HG03432 (cell line): ENCODE results near the gene C14orf93.
"Not testable (repeated sequence)": the region's sequence is repeated elsewhere in the genome, so short reads cannot be mapped to it uniquely, and the experiment has no call there.

Source experiments
- ATAC-seq: cut with Tn5 transposase; IDR thresholded peaks from one replicate; pipeline ENCODE4 v1.9.1; 2021; ENCODE audit warnings: mild to moderate bottlenecking, moderate library complexity; ENCODE audit not compliant: unreplicated experiment

The C14orf93 gene

DNA sequence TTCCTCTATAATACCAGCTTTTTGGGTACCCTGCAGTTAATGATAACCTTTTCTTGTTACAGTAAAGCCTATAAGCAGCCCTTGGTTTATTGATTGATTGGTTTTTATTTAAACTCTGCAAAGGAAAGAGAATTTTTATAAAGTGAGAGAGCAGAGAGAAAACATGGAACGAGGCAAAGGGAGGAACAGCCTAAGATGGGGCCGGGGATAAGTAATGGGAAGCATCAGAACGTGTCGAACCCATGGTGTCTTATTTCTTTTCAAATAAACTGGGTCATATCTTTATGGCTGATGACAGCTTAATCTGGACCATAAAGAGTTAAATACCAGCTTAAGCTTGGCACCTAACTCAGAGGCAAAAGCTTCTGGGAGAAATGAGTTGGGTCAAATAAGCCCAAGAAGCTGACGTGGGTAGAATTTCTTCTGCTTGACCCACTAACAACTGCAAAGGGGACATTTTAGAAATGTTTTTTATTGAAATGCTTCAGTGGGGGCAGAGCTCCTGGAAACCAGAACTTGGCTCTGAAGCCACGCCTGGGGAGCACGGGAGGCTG lies 12.0 kb upstream of the C14orf93 start:
- ATAC-seq, result no peak

DNA sequence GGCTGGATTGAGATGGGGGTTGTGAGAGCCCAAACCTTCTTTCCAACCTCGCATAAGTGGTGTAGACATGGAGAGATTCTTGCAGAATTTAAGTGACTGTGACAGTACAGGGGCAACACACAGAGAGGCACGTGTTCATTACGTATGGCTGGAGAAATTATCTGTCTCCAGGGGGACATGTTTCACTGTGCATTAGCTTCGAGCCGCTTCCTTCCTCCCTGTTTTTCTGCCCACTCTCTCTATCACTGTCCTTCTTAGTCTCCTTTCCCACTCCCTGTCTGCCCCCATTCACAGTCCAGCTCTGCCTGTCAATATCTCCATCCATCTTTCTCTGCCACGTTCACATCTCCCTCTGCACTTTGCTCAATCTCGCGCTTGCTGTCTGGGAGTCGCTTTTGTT lies 11.5 kb upstream of the C14orf93 start:
- ATAC-seq, result no peak

DNA sequence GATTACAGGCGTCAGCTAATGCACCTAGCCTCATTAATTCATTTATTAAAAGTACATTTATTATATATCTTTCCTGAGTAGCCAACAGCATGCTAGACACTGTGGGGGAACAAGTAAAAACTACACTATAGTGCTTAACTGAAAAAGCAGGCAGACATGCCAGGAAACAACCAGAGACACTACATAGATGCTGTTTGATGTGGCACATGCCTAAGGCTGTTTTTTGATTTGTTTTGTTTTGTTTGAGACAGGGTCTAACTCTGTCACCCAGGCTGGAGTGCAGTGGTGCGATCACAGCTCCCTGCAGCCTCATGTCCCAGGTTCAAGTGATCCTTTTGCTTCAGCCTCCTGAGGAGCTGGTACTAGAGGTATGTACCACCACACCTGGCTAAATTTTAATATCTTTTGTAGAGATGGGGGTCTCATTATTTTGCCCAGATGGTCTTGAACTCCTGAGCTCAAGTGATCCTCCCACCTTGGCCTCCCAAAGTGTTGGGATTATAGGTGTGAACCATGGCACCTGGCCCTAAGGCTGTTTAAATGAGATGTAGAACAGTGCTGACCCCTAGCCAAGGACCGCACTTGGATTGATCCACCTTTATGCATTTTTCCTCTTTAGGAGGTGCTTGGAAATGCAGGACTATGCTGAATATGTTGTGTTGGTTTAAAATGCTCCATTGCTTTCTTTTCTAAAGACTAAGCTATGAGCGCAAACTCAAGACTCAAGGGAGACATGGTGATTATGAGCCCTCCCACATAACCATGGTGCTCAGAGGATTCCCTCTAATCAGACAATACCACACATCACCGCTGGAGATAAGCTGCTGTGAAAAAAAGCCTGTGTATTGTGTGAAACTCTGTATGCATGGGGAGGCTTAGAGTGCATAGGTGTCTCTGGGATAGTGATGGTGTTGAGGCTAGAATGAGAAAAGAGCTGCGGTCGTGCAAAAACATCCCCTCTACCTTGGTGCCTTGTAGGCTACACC lies 10.5 kb upstream of the C14orf93 start:
- no peak for ATAC-seq

DNA sequence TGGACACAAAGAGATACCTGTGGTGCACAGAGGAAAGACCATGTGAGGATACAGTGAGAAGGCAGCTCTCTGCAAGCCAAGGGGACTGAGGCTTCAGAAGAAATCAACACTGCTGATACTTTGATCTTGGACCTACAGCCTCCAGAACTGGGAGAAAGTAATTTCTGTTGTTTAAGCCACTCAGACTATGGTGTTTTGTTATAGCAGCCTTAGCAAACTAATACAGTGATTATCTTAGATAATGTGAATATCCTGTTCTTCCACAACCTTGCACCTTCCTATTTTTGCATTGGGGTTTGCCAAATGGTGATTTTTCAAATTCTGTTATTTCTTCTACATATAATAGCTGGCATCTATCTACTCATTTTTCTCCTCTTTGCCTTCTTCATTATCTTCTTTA lies 8.2 kb upstream of the C14orf93 start:
- ATAC-seq, result no peak

DNA sequence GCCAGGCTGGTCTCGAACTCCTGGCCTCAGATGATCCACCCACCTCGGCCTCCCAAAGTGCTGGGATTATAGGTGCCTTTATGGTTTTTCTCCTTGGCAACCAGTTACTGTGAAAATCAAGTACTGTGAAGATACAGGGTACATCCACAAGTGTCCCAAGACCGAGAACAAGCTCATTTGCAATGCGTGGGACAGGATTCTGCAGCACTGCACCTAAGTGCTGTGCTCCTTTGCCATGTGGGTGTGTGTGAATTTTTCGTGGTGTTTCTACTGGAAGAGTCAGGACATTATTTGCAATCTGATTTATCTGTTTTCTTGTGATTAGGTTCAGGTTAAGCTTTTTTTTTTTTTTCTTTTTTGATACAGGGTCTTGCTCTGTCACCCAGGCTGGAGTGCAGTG lies 7.1 kb upstream of the C14orf93 start:
- no peak for ATAC-seq

DNA sequence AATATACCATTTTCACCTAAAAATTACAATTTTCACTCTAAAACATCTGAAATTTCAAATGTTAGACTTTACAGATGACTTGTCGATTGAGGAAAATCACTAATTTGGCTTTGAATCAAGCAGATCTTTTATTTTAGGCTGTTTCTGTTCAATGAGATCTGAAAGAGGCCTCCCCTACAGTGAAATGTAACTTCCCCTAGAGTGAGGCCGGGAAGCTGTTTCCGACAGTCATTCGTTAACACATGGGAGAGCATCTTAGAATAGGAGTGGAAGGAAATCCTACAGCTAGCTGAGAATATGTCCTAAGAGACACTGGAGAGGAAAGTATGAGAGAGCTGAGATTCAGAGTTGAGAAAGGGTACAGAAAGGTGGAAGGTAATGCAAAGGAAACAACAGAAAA lies 5.7 kb upstream of the C14orf93 start:
- ATAC-seq, result no peak

DNA sequence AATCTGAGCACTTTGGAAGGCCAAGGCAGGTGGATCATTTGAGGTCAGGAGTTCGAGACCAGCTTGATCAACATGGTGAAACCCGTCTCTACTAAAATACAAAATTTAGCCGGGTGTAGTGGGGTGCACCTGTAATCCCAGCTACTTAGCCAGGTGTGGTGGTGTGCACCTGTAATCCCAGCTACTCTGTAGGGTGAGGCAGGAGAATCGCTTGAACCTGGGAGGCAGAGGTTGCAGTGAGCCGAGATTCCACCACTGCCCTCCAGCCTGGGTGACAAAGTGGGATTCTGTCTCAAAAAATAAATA lies 3.8 kb upstream of the C14orf93 start:
- not testable (repeated sequence) for ATAC-seq

DNA sequence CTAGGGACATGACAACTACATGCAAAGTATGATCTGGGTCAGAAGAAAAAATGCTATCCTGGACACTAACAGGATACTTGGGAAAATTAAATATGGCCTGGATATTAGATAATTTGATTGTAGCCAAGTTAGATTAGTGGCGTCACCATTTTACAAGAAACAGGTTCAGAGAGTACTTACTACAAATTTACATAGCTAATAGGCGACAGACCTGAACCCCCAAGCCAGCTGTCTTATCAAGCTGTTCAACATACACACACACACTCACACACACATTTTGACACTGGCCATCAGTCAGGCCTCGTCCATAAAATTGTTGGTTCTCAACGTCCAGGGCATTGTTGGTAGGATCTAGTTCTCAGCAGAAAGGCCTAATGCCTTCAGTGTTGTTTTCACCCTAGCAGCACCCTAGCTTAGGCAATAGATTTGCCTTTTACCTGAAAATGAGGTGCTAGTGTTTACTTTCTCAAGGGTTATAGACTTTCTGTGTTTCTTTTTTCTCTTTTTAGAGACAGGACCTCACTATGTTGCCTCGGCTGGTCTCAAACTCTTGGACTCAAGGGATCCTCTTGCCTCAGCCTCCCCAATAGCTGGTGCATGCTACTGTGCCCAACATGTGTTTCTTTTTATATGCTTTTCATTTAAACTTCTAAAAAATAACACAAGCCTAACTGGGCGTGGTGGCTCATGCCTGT lies 3.3 kb upstream of the C14orf93 start:
- ATAC-seq, result no peak

DNA sequence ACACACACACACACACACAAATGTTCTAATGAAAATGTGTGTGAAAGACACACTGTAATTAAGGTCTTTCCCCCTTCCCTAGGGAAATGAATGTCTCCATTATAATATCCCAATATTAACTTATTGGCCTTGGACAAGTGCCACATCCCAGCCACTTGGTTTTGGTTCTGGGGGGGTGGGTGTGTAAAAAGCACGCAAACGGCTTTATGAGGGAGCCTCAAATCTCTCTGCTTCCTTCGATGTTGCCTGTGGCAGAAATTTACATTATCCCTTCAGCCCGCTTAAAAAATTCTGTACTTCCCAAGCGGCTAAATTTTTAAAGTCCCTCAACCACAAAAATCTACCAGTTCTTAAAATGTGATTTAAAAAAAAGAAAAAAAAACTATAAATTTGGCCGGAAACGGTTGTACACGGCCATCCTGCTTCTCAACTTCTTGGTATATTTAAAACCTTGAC lies 432 bp downstream of the C14orf93 start:
- no peak for ATAC-seq

DNA sequence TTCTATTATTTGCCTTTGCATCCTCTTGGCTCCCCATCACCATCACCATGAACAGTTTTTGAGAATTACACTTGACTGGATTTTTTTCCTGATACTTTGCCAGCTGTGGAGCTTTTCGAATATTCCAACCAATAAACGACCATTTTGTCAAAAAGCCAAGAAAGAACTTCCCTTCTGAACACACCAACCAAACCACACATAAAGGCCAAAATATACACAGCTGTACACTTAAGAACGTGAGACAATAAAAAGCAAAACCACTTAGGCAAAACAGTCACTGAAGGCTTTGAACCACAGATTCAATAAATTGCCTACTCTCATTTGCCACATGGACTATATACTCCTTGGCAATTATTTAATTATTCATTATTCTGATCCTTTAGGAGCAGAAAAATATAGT lies 1.1 kb downstream of the C14orf93 start:
- no peak for ATAC-seq

DNA sequence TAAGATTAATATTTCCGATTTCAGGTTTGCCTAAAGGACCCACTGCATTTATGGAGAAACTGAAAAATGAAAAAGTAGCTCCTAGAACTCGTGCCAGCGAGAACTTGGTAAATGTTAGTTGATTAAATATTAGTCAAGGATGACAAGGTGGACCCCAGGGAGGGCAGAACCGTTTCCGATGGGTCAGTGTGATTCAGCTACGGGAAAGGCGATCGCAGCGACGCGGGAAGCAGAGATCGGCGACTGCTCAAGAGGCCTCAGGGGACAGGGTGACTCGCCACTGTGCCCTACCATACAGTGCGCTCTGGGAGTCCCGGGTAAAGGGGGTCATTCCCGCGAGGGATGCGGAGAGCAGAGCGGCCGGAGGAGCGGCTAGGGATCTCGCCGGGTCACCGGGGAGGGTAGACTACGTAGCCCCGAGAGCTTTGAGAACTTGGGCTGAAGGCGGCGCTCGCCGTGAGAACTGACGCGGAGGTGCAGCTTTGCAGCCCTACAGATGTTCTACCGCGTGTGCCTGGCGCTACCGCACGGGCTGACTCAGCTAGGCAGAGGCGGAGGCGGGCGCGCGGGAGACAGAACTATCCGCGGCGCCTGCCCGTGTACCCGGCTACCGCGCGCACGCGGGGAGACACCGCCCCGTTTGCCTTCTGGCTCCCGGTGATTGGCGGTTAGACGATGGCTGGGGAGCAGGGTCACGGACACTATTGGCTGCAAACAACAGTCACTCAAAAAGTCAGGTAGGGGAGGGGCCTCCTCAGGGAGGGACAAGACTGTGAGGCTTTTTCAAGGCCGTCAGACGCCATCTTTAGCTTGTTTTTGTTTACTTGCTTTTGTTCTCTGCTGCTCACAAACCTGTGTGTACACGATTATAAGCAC lies 3.2 kb downstream of the C14orf93 start:
- ATAC-seq, result peak; percentile 96

DNA sequence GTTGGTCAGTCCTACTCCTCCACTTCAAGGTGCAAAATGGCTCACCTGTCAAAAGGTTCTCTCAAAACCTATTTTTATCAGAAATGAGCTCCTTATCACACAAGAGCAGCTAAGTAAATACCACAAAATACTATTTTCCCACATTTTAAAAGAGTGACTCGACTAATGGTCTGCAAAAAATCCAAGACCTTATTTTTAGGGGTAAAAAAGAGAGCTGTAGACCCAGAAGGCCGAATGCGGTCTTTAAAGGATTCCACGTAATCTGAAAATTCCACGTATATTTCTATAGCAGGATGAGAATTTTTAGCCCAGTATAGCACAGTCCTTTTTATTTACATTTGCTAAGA lies 3.8 kb downstream of the C14orf93 start:
- ATAC-seq, result no peak

DNA sequence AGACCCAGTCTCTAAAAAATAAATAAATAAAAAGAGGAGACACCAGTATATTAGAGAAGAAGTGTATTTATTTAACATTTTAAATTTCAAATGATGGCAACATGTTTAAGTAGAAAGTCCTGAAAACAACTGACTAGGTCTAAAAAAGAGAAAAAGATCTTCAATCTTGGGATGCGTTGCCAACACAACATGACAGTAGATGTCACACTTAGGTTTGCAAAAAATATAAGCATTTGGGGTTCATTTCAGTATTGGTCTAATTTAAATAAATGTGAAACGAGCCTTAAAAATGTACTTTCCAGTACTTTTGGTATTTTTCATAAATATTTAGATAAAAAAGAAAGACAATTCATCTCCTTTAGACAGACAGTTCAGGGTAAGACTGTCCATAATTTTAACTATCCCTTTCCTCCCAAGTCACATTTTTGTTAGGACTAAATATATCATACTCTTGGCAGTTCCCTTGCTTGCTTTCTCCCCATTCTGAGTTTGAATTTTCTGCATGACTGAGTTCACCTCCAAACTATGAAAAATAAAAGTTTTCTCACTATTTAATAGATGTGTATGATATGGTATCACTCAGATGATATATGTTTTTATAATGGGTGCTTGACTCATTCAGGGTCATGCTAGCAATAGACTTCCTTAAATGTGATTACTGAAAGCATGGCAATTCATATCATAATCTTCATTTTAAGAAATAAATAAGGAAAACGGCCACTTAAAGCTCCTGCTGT lies 4.3 kb downstream of the C14orf93 start:
- ATAC-seq, result no peak

DNA sequence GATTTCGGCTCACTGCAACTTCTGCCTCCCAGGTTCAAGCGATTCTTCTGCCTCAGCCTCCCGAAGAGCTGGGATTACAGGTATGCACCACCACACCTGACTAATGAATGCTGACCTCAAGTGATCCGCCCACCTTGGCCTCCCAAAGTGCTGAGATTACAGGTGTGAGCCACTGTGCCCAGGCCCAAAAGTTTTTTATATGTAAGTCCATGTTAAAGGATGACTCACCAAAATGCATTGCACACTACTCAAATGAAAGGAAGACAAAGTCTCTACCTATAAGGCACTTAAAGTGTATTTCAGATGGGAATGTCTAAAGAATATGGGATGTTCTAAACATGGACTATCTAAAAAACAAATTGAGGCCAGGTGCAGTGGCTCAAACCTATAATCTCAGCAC lies 5.7 kb downstream of the C14orf93 start:
- ATAC-seq, result not testable (repeated sequence)

DNA sequence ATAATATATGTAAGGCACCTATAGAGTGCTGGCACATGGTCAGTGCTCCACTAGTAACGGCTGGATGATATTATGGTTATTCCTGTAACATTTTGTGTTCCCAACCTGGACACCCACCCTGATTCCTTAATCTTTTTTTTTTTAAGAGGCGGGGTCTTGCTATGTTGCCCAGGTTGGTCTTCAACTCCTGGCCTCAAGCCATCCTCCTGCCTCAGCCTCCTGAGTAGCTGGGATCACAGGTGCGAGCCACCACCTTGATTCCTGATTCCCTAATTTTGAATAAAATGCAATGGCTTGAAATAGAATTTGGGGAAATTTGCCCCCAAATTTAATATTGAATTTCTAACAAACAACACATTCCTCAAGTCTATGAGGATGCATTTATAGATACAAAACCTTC lies 7.4 kb downstream of the C14orf93 start:
- ATAC-seq, result no peak

DNA sequence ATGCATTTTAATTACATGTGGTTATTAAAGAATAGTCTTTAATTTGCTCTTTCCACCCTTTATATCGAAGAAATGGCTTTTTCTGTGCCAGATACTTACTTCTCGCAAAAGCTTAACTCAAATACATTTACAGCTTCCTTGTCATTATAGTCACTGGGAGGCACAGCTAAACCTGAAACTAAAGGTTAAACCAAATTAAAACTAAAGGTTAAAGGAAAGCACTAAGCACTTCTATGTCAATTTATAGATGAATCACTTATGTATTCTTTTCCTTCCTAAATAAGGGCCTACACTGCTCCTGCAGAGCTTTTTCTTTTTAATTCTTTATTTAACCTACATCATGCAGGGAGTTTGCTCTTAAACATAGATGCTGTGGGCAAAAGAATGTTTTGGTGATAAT lies 9.1 kb downstream of the C14orf93 start:
- ATAC-seq, result no peak

DNA sequence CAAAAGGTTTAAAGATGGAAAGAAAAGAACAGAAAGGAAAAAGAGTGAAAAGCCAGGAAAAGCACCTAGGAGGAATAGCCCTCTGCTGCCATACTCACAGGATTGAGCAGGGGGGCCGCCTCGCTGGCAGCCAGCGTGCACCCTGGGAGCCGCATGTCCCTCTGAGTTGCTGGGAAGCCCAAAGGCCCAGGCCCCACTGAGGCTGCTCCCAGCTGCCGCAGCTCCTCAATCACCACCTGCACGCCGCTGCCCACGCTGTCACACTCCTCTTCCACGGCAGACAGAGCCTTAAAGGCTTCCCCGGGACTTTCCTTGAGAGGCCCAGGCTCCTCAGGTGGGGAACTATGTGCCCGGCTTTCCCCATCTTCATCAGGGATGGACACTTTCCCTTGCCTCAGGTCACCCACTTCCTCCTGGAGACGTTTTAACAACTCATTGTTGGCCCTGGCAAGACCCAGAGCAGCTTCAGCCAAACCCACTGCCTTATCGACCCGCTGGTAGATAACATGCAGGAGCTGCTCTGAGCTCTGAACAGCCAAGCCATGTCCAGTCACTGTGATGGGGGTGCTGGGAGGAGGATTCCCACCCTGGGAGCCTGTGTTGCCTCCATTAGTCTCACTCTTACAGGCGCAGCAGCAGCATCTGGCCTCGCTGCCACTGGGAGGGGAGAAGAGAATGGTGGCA lies 11.5 kb downstream of the C14orf93 start:
- ATAC-seq, result no peak

DNA sequence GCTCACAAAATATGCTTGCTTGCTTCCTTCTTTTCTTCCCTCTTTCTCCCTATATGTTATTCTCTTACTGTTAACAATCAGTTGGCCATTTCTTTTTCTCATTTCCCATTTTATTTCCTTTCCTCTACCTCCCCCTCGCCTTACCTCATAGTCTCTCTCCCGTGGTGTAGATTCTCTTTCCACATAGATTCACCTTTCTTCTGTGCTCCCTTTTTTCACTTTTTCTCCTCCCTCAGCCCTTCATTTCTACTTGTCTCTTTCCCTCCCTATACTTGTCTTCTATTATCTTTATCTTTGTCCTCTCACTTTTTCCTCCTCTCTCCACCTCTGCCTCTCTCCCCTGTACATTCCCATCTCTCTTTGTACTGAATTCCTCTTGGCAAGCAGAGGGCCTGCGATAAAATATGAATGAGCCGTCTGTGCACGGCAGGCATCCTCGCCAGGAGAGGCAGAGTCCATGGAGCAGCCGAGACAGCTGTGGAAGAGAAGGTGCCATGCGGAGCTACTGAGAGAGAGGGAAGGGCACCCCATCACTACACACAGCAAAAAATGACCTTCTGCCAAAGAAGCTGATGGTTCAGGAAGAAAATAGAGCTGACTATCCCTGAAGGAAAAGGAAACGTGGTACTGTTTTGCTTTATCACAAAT lies 12.1 kb downstream of the C14orf93 start:
- no peak for ATAC-seq
